Thyroid gland (tissue), 4 donors: ENCODE data around the gene CAST. TPM values are rescaled to one million over a fixed set of nuclear protein-coding genes. Genes with fewer than 3 reads are reported as not detected.

Source experiments
- DNase-seq, 2 donors: peaks; one replicate each; pipeline ENCODE4 v3.0.0-alpha.2; 2019
- H3K27ac ChIP-seq, 3 donors: fragments of 200-600 bp; sonication (generic); 1 replicate in 2 of 3; 2 replicates in 1 of 3; pipeline ENCODE4 v1.5.1; 2016 to 2019; ENCODE audit warnings: mild to moderate bottlenecking in 1 of 3, moderate library complexity in 1 of 3
- H3K27me3 ChIP-seq: fragments of 200-600 bp; sonication (generic); one replicate; pipeline ENCODE4 v1.5.1; 2019
- H3K36me3 ChIP-seq, 2 donors: fragments of 200-600 bp; sonication (generic); one replicate each; pipeline ENCODE4 v1.5.1; 2016 to 2019
- H3K4me1 ChIP-seq, 2 donors: fragments of 200-600 bp; sonication (generic); one replicate each; pipeline ENCODE4 v1.5.1; 2017 to 2019
- H3K4me3 ChIP-seq, 3 donors: fragments of 200-600 bp; sonication (generic); replicated peaks in 1 of 3; 1 replicate in 2 of 3; 2 replicates in 1 of 3; pipeline ENCODE4 v1.5.1; 2016; ENCODE audit warnings: mild to moderate bottlenecking in 1 of 3
- H3K9me3 ChIP-seq: fragments of 200-600 bp; sonication (generic); one replicate; pipeline ENCODE4 v1.5.1; 2017
- CTCF ChIP-seq, 6 experiments: fragments of 200-600 bp in 3 of 6; fragments of 450-650 bp in 3 of 6; sonication (generic) in 3 of 6; IDR thresholded peaks; one replicate each; pipeline ENCODE4 v1.5.1; 2016 to 2019; ENCODE audit warnings: antibody characterized with exemption in 6 of 6, mild to moderate bottlenecking in 2 of 6, inconsistent platforms in 1 of 6, moderate library complexity in 1 of 6
- POLR2A ChIP-seq, 2 donors: fragments of 450-650 bp; IDR thresholded peaks; one replicate each; pipeline ENCODE4 v1.6.1; 2017; ENCODE audit warnings: antibody characterized with exemption in 2 of 2, mild to moderate bottlenecking in 2 of 2, moderate library complexity in 1 of 2
- WGBS, 2 donors: methylation state at CpG; one replicate each; pipeline ENCODE4 v1.1.5; 2017; 5-methylcytosine and 5-hydroxymethylcytosine counted together
- intact Hi-C: fragments of 100-400 bp; cut with DNase I; formaldehyde crosslinking; loops from one replicate; pipeline ENCODE4 v1.15.1; 2023
- total RNA-seq, 4 donors: library from RNA; depleted of rRNA; stranded (reverse); fragments of >200 nt; gene quantifications; one replicate each; pipeline ENCODE4 v1.2.3, GENCODE V29; 2016

CAST gene
- total RNA-seq, 4 donors from 2014 or later, result 177 to 278 (median 236) TPM

GRCh38 chr5:96752341-96753016, 90.3 kb downstream of the CAST start:
- TF ChIP-seq POLR2A (IDR thresholded peaks at IDR 0.05) (no peak), CTCF (IDR thresholded peaks at IDR 0.05) (peak in 5 of 6 experiments; percentile 11 to 83 (median 44))
- Histone ChIP-seq H3K27me3 (no peaks in the 10 kb centered on the region), H3K9me3 (no peaks in the 10 kb centered on the region), H3K27ac (no peak overlapping the region), H3K36me3 (peaks cover 61 to 77% of the 10 kb centered on the region in 2 donors), H3K4me3 (no peak overlapping the region), H3K4me1 (no peaks in the 10 kb centered on the region)
- intact Hi-C loops, result loop anchor here (5.0 to 10.0 kb wide), 2 partner anchors 242 to 410 kb away; no protein-coding TSS in a partner anchor
- DNase-seq, result no peak

GRCh38 chr5:96753017-96753397, 90.8 kb downstream of the CAST start:
- Histone ChIP-seq H3K4me1 (no peaks in the 10 kb centered on the region), H3K27me3 (no peaks in the 10 kb centered on the region), H3K27ac (no peak overlapping the region), H3K36me3 (peaks cover 66 to 77% of the 10 kb centered on the region in 2 donors), H3K4me3 (no peak overlapping the region), H3K9me3 (no peaks in the 10 kb centered on the region)
- intact Hi-C loops, result loop anchor here (5.0 to 10.0 kb wide), 2 partner anchors 242 to 409 kb away; no protein-coding TSS in a partner anchor
- TF ChIP-seq POLR2A (IDR thresholded peaks at IDR 0.05) (no peak), CTCF (IDR thresholded peaks at IDR 0.05) (no peak)
- no peak for DNase-seq
- WGBS, 2 donors, result 96 to 97% methylated on average over 4 of the region's 4 CpGs

- WGBS, 2 donors, result 61 to 78% methylated on average over 4 of the region's 4 CpGs
- peaks cover 69 to 76% of the 10 kb centered on the region in 2 donors for H3K36me3 ChIP-seq
- intact Hi-C loops, result loop anchor here (5.0 to 10.0 kb wide), 2 partner anchors 241 to 408 kb away; no protein-coding TSS in a partner anchor
Measured at GRCh38 chr5:96753848-96754247, 91.7 kb downstream of the CAST start.

GRCh38 chr5:96755851-96756250, 93.7 kb downstream of the CAST start:
- no peak overlapping the region for H3K4me3 ChIP-seq
- H3K27me3 ChIP-seq, result no peaks in the 10 kb centered on the region
- intact Hi-C loops, result loop anchor here (10.0 kb wide), 1 partner anchor 239 kb away; no protein-coding TSS in a partner anchor
- no peaks in the 10 kb centered on the region for H3K9me3 ChIP-seq
- no peak for DNase-seq
- TF ChIP-seq POLR2A (IDR thresholded peaks at IDR 0.05), result no peak
- TF ChIP-seq CTCF (IDR thresholded peaks at IDR 0.05), result no peak
- 87 to 97% methylated on average over 5 of the region's 5 CpGs for WGBS, 2 donors
- H3K27ac ChIP-seq, result no peak overlapping the region
- peaks cover 57 to 62% of the 10 kb centered on the region in 2 donors for H3K36me3 ChIP-seq
- no peaks in the 10 kb centered on the region for H3K4me1 ChIP-seq

More at GRCh38 chr5:96753848-96754247, 91.7 kb downstream of the CAST start:
- Histone ChIP-seq H3K4me1 (no peaks in the 10 kb centered on the region), H3K4me3 (no peak overlapping the region), H3K27ac (no peak overlapping the region), H3K27me3 (no peaks in the 10 kb centered on the region), H3K9me3 (no peaks in the 10 kb centered on the region)
- DNase-seq, result no peak
- no peak for TF ChIP-seq CTCF (IDR thresholded peaks at IDR 0.05)
- TF ChIP-seq POLR2A (IDR thresholded peaks at IDR 0.05), result no peak

- no peak overlapping the region for H3K4me3 ChIP-seq
- H3K4me1 ChIP-seq, result no peaks in the 10 kb centered on the region
- peaks cover 51 to 59% of the 10 kb centered on the region in 2 donors for H3K36me3 ChIP-seq
- H3K9me3 ChIP-seq, result no peaks in the 10 kb centered on the region
- DNase-seq, result no peak
- intact Hi-C loops, result loop anchor here (10.0 kb wide), 1 partner anchor 238 kb away; no protein-coding TSS in a partner anchor
- H3K27me3 ChIP-seq, result no peaks in the 10 kb centered on the region
- no peak overlapping the region for H3K27ac ChIP-seq
- WGBS, 2 donors, result 71 to 78% methylated on average over 3 of the region's 3 CpGs
- TF ChIP-seq POLR2A (IDR thresholded peaks at IDR 0.05), result no peak
- no peak for TF ChIP-seq CTCF (IDR thresholded peaks at IDR 0.05)
Measured at GRCh38 chr5:96756985-96757384, 94.8 kb downstream of the CAST start.
